Measurements from ENCODE around the gene FNDC7.
A peak's percentile ranks its signal among the peaks of the same experiment; 100 is the strongest.
"Not testable (repeated sequence)": the region's sequence is repeated elsewhere in the genome, so short reads cannot be mapped to it uniquely, and the experiment has no call there.

Gene FNDC7, protein sequence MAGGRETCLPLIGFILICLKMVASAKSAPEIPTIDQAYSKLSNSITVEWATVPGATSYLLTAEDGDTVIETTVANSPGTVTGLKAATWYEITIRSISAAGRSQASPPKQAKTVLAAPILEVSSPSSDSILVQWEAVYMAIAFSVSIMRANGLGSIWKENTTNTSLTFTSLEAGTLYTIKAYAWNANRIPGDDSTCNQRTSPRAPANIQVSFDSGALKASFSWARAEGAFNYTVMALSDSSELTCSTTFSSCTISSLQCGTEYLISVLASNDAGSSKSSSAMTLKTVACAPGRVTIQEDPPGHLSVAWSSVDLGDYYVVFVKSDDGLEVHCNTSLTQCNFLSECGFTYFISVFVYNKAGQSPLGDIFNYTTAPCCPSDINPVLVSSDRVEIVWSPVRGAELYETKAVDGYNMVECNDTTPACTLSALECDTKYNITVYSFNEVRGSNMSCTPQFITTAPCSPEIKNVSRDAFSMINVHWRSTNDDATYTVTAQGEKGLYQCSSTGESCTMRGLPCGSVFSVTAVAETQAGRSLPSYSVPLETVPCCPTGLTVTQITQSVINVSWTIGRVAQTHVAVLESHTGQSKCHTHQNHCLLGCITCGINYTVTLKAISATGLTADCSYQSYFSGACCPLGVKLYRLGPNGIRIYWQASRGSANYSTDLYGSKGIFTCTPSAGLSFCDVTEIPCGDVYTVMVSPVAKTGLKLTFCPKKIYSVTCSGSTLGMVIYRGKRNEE

DNA sequence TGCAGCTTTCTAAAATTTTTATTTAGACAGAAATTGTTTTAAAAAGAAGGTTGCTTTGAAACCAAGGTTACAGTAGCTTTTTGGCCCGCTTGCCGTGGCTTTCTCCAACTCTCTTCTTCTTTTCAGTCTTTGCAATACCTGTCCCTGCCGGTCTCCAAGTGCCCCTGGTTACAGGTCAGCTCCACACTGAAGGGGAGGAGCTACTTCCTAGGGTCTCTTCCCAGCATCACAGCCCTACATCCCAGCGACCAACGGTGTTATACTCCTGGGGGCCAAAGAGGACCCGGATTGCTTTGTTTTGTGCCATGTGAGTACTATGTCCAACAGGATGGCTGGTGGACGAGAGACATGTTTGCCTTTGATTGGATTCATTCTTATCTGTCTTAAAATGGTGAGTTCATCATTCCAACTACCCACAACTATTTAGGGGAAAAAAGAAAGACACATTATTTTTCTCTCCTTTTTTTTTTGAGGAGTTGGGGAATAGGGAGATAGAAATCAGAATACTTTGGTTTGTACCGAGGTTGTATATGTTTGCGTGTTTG is at the start of gene FNDC7:
Gene FNDC7 (plus strand): TSS at position 303 of the 545 bp plus-strand sequence. CDS start 26 bp downstream, at position 329.
- DNase-seq: no peak

DNA sequence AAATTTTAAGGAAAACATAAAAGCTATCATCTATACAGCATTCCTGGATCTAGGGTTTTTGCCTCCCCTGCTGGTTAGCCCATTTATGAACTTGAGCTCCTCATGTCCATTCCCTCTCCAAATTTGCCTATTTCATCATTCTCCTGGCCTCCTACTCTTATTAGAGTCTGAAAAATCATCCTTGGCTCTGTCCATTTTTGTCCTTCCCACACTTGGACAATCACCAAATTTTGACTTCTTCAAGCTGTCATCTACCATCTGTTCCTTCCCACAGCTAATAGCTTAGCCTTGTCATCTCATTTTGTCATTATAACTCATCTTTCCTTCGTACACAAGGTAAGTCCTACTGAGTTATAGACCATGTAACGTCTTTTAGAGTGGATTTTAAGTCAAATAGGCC is 49.6 kb upstream of the FNDC7 start:
- DNase-seq: peak in 1 of 14 donors; percentile 96

DNA sequence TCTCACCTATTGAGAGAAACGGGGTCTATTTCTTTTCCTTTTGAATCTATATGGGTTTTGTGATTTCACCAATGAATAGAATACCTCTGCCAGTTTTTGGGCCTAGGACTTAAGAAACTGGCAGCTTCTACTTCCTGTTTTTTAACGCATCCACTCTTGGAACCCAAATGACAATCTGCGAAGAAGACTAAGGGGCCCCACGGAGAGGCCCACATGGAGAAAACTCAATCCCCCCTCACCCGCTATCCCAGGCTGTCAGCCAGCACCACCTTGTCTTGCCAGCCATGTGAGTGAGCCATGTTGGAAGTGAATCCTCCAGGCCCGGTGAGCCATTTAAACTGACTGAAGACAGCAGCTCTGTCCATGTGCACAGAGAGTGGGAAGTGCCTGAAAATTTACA is 48.2 kb upstream of the FNDC7 start:
- DNase-seq: peak in 2 of 14 donors; percentile 4 to 48

DNA sequence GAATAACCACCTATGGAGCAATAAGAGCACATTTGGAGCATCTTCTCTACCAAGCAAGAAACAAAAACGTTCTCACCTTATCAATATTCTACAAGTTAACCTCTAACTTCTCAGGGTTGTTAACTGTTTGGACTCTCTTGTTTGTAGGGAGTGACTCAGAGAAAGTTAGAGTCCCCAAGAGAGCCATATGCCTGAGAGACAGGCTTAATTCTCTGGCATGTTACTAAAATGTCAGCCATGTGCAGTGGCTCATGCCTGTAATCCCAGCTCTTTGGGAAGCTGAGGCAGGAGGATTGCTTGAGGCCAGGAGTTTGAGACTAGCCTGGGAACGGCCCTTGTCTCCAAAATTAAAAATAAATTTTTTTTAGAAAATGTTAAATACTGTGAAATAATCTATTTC is 47.6 kb upstream of the FNDC7 start:
- DNase-seq: no peak

DNA sequence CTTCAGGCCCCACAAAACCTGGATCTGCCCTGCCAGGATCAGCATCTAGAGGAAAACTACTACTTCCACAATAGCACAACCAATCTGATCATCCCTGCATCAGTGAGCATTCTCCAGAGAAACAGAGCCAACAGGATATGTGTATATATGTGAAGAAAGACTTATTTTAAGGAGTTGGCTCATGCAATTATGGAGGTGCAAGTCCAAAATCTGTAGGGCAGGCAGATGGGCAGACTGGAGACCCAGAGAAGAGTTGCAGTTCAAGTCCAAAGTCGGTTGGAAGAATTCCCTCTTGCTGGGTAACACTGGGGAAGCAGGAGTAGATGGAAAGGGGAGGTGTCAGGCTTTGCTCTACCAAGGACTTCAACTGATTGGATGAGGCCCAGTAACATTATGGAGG is 46.9 kb upstream of the FNDC7 start:
- DNase-seq: no peak

DNA sequence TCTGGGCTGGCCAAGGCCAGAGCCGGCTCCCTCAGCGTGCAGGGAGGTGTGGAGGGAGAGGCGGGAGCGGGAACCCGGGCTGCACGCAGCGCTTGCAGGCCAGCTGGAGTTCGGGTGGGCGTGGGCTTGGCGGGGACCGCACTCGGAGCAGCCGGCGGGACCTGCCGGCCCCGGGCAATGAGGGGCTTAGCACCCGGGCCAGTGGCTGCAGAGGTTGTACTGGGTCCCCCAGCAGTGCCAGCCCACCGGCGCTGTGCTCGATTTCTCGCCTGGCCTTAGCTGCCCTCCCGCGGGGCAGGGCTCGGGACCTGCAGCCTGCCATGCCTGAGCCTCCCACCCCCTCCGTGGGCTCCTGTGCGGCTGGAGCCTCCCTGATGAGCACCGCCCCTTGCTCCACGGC is 45.3 kb upstream of the FNDC7 start:
- DNase-seq: not testable (repeated sequence)

DNA sequence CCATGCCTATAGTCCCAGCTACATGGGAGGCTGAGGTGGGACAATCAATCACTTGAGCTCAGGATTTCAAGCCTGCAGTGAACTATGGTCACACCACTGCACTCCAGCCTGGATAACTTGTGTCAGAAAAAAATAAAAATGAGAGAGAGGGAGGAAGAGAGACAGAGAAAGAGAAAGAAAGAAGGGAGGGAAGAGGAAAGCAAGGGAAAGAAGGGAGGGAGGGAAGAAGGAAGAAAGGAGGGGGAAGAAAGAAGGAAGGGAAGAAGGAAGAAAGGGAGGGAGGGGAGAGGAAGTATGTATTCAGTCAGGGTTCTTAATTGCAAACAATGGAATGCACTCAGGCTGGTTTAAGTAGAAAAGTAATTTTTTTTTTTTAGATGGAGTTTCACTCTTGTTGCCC is 43.9 kb upstream of the FNDC7 start:
- DNase-seq: no peak

DNA sequence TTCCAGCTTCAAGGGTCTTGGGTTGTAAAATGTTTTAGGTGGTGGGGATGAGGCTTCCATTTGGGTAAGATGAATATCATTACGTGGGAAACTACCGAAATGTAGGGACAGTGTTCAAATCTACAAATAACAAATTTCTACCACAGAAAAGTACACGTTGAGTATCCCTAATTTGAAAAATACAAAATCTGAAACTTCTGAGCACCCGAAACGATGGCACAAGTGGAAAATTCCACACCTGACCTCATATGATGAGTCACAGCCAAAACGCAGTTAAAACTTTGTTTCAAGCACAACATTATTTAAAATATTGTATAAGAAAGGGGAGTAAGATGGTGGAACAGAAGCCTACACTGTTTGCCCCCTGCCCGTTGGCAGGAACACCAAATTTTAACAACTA is 43.0 kb upstream of the FNDC7 start:
- no peak for DNase-seq

DNA sequence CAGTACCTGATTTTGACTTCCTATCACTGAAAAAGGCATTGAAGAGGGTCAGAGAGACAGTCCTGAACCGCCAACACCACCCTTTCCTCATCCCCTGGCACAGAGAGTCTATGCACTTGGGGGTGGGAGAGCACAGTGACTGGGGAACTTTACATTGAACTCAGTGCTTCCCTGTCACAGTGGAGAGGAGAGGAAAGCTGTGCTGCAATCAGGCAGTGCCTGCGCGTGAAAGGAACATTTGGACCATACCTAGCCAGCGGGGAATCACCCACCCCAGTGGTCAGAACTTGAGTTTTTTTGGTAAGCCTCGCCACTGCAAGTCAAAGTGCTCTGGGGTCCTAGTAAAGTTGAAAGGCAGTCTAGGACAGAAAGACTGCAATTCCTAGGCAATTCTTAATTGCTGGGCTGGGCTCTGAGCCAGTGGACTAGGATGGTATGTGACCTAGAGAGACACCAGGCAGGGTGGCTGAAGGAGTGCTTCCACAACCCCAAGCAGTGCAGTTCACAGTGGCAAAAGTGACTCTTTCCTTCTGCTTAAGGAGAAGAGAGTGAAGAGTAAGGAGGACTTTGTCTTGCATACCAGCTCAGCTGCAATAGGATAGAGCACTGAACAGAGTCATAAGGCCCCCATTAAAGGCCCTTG is 42.5 kb upstream of the FNDC7 start:
- no peak for DNase-seq

DNA sequence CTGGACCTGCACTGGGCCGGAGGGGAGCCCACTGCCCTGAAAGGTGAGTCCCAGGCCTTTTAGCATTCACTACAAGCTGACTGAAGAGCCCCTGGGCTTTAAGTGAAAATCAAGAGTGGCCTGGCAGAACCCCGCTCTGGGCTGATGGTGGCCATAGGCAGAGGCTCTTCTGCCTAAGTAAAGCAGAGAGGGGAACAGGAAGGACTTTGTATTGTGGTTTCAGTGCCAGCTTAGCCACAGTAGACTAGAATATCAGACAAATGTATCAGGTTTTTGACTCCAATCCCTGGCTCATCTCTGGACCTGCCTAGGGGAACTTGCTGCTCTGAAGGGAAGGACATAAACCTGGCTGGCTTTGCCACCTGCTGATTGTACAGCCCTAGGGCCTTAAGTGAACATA is 41.6 kb upstream of the FNDC7 start:
- DNase-seq: no peak

DNA sequence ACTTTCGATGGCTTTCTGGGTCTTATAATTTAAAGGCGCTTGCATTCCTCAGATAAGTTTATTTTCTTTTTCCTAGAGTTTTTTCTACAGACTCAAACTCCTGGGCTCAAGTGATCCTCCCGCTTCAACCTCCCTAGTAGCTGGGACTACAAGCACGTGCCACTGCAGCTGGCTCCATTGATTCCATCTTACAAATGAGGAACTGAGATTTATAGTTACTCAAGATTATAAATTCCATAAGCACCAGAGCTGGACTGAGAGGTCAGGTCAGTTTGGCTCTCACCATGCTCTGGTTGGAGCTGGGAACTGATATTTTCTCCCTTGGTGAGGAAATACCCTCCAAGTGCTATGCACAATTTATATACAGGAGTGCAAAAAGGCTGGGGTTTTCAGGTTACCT is 34.0 kb upstream of the FNDC7 start:
- DNase-seq: no peak

DNA sequence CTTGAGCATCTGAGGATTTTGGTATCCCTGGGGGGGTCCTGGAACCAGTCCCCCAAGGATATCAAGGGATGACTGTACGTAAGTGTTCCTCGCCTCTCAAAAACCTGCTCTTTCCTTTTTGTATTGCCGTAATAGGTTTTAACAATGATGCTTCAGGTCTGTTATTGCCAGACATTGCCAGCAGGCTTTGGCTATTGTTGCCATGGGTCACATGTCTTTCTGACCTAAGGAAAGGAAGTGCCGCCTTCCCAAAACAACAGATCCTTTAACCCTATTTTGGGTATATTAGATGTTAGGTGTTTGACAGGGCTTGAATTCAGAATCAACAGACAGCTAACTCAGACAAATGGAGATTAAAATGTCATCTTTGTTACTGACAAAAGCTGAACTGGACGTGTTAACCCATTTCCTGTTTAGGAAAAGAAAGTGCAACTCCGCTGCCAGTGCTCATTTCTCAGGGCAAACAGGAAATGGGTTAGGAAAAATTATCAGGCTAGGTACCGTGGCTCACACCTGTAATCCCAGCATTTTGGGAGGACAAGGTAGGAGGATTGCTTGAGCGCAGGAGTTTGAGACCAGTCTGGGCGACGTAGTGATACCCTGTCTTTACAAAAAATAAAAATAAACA is 33.0 kb upstream of the FNDC7 start:
- DNase-seq: no peak

DNA sequence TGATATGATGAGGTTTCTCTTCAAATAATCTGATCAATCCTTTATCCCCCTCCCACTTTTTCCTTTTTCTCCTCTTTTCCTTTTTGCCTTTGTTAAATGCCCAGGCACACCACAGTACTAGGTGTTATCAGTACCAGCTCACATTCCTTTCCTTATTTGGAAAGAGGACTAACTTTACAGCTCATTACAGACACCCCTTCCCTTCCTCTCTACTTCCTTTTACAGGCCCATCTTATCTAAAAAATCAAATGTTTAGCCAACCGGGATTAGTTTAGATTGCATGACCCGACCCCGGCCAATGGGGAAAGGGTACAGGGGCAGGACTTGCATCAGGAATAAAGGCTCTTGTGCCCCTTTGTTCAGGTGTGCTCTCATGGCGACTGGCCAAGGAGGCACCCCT is 31.0 kb upstream of the FNDC7 start:
- DNase-seq: not testable (repeated sequence)

DNA sequence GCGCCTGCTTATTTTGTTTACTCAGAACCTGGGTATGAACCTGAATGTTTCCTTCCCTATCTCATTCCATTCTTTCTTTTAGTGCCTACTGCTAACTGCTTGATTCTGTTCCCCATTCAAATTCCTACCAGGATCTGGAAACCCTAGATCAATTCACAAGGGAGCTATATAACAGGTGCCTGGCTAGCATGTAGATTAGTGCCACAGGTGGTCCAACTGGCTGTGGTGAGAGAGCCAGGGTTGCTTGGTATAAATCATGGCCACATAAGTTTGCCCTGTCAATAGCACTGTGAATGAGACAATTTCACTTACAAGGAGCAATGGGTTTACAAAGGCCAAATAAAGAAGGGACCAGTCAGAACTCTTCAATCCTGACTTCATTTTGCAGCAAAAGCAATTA is 27.2 kb upstream of the FNDC7 start:
- peak in 1 of 14 donors; percentile 17 for DNase-seq

DNA sequence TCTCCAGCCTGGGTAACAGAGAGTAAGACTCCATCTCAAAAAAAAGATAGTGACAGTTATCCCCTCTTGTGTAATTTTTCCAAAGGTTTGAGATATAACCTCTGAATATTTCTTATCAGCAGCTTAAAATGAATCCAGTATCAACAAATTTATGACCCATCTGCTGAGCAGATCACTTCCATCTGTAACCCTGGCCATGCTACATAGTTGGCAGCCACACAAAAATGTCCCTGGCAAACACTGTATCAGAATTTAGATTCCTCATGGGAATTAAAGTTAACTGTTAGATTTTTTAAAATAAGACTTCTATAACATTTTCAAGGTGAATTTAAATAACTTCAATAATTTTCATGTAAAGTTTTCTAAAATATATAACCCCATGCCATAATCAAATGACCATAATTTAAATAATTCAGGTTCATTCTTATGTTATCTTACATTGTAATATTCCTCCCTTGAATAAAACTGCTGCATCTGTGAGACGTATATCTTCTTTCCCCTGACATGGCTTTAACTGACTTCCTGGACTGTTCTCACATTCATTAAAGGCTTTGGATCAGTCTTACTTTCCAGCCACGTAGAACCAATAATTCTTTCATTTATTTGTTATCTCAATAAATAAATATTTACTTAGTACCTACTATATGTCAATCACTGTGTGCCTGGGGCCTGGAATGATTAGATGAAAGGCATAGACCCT is 25.9 kb upstream of the FNDC7 start:
- peak in 1 of 14 donors; percentile 66 for DNase-seq

DNA sequence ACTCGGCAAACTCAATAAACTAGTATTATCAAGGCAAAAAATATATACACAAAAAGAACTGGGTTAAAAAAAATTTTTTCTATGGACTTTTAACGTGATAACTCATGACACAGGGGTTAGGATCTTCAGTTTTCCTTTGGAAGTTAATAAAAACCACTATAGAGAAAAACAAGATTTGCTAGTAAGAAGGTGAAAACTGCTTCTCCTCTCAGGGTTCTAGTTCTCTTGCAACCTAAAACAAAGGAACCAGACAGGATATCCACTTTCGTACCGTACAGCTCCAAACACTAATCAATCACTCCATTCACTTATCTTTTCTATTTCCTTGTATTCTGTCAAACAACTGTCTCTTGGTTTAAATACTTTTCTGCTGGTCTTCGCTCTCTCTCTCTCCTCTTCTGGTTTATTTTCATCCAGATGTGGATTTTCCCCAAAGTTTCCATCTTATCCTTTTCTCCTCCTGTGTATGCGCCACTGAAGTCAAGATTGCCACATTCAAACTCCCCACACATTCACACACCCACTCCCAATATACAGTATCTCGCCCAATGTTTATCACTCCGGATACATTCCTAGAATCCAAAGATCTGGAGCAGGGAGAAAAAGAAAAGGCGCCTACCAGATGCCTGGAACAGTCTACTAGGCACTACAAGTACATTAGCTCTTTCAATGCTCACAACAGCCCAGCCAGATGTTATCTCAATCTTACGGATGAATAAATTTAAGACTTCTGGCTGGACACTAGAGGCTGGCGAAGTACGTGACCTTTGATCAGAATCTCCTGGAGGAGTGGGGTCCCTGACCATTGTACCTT is 21.4 kb upstream of the FNDC7 start:
- DNase-seq: no peak

DNA sequence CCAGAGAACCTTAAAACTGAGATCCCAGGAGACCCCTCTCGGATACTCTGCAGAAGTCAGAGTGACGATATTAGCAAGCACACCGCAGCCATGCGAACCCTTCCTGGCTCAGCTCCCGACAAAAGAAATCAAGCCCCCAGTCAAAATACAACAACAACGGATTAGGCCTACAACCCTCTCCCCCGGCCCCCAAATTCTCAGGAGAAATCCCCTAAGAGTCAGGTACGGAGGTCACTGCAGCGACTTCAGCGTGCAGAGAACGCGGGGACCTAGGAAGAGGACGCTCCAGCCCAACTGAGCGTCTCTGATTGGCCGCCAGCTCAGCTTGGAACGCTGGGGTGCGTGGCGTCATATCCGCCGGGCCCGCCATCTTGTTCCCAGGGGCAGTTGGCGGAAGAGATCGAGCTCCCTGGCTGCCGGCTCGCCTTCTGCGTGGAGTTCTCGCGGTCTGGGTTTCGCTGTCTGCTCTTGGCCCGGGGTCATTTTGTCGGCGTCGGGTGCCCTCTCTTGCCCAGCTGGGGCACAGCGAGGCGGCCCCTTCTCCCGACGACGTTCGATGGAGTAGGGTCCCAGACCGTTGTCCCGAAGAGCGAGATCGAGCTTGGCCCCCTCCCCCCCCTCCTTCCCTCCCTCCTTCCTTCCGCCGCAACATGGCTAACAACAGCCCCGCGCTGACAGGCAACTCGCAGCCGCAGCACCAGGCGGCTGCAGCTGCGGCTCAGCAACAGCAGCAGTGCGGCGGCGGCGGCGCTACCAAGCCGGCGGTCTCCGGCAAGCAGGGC is 20.6 kb upstream of the FNDC7 start, which contains the start of gene PRPF38B:
Gene PRPF38B (plus strand): TSS at position 369 of the 782 bp plus-strand sequence. CDS start 282 bp downstream, at position 651.
- peak; percentile 61 to 96 (median 92) for DNase-seq

DNA sequence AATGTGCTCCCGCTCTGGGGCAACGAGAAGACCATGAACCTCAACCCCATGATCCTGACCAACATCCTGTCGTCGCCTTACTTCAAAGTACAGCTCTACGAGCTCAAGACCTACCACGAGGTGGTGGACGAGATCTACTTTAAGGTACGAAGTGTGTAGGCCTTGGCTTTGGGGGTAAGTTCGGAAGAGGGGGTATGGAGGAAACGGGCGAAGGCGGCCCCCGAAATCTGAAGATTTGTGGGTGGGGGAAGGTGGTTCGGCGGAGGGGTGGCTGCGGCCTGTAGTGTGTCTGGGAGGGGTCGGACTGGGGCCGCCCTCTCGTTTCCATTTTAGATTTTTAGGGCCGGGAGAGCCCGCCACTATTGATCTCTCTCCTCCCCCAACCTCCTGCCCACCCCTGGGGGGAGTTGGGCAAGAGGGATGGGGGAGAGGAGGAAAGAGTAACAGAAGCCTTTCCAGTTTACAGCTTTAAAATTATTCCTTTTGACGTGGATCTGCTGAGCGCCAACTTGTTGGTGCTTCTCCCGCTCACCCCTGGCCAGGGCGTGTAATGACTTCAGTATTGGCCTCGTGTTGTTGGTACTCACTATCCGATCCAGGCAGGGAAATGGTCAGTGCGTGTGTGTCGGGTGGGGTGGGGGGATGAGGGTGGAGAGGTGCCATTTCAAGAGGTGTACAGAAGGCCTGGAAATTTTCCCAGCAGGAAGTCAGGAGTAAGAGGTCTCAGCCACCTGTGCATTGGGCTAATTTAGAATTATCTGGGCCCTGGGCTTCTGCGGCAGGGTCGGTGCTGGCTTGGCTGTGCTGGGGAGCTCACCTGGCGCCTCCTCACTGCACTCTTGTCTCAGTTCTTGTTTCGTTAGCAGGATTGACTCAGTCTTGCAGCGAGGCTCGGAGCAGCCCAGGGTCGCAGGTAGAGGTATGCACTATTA is 19.7 kb upstream of the FNDC7 start:
- peak in 12 of 14 donors; percentile 20 to 90 (median 67) for DNase-seq

DNA sequence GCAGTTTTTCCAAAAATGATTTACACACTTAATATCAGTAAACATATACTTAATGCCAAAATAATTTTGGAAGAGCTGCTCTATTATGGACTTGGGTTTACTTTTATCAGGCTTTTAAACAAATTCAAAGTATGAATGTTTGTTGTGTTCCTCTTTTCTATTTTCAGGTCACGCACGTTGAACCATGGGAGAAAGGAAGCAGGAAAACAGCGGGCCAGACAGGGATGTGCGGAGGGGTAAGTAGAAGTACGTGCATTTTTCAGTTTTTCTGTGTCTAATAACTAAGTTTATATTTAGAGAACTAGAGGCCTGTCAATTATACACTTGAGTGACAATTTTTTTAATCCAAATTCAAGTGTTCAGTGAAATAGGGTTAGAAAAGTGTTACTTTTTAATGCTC is 17.2 kb upstream of the FNDC7 start:
- DNase-seq: peak in 1 of 14 donors; percentile 10

All from C1 segment of cervical spinal cord (tissue), 14 donors.